Measurements from ENCODE around the gene ICE2.

DNA sequence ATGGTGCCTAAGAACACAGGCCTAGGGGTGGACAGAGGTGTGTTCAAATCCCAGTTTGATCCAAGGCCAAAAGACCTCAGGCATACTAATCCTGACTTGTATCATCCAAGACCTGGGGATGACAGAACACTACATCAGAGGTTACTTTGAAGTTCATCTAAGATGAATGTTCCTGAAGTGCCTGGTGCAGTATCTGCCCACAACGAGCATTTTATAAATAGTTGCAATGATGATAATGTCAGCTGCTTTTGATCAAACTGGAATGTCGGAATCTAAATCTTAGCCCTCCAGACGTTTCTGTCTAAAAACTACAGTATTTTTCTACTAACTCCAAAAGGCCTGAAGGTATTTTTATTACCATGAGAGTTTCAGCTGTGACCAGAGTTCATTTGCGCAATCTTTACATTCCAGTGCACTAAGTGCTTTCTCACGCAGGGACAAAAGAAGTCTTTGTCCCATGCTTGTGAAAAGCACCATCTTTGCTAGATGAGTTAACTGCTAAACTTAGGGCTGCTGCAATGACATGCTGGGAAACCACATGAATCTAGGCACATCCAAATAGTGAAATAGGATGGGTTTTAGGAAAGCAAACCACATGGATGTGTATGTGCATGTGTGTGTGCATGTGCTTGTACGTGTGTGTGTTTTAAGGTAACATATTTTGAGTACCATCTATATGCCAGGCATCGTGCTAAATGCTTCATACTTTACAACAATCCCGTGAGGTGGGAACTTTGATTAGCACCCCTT lies 99.2 kb downstream of the ICE2 start:
- TF ChIP-seq POLR2A (IDR thresholded peaks at IDR 0.05), result no peak
- TF ChIP-seq, protein P1, sequence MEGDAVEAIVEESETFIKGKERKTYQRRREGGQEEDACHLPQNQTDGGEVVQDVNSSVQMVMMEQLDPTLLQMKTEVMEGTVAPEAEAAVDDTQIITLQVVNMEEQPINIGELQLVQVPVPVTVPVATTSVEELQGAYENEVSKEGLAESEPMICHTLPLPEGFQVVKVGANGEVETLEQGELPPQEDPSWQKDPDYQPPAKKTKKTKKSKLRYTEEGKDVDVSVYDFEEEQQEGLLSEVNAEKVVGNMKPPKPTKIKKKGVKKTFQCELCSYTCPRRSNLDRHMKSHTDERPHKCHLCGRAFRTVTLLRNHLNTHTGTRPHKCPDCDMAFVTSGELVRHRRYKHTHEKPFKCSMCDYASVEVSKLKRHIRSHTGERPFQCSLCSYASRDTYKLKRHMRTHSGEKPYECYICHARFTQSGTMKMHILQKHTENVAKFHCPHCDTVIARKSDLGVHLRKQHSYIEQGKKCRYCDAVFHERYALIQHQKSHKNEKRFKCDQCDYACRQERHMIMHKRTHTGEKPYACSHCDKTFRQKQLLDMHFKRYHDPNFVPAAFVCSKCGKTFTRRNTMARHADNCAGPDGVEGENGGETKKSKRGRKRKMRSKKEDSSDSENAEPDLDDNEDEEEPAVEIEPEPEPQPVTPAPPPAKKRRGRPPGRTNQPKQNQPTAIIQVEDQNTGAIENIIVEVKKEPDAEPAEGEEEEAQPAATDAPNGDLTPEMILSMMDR (IDR thresholded peaks at IDR 0.05), result no peak
